ENCODE data around the gene RAVER1.
A peak's percentile ranks its signal among the peaks of the same experiment; 100 is the strongest.

Gene RAVER1

GRCh38 chr19:10318807-10319682 is 14.3 kb downstream of the RAVER1 start:
- DNase-seq (ENCODE audit: low read depth in 2 of 2): no peak

GRCh38 chr19:10317857-10318462 is 15.4 kb downstream of the RAVER1 start:
- no peak for DNase-seq (ENCODE audit: low read depth in 2 of 2)

- DNase-seq (ENCODE audit: low read depth in 2 of 2): no peak
Measured at GRCh38 chr19:10317045-10317856, 16.1 kb downstream of the RAVER1 start.

- no peak for DNase-seq (ENCODE audit: low read depth in 2 of 2)
Measured at GRCh38 chr19:10316229-10317044, 16.9 kb downstream of the RAVER1 start.

GRCh38 chr19:10315335-10316214 is 17.8 kb downstream of the RAVER1 start, which contains the start of gene FDX2:
Gene FDX2 (minus strand): TSS chr19:10316015. CDS start chr19:10315996, 19 bp downstream.
- DNase-seq (ENCODE audit: low read depth in 2 of 2): peak; percentile 94 to 95

- no peak for DNase-seq (ENCODE audit: low read depth in 2 of 2)
Measured at GRCh38 chr19:10309423-10309822, 23.9 kb downstream of the RAVER1 start, which contains the start of gene ZGLP1. Gene ZGLP1 (minus strand): TSS chr19:10309815.

- no peak for DNase-seq (ENCODE audit: low read depth in 2 of 2)
Measured at GRCh38 chr19:10306327-10306726, 27.0 kb downstream of the RAVER1 start.

GRCh38 chr19:10305139-10305806 is 28.1 kb downstream of the RAVER1 start:
- no peak for DNase-seq (ENCODE audit: low read depth in 2 of 2)

GRCh38 chr19:10299545-10300458 is 33.5 kb downstream of the RAVER1 start:
- DNase-seq (ENCODE audit: low read depth in 2 of 2): no peak

GRCh38 chr19:10295847-10296591 is 37.3 kb downstream of the RAVER1 start:
- no peak for DNase-seq (ENCODE audit: low read depth in 2 of 2)

GRCh38 chr19:10295305-10295846 is 38.0 kb downstream of the RAVER1 start:
- peak in 1 of 2 donors; percentile 33 for DNase-seq (ENCODE audit: low read depth in 2 of 2)

- no peak for DNase-seq (ENCODE audit: low read depth in 2 of 2)
Measured at GRCh38 chr19:10294368-10294697, 39.0 kb downstream of the RAVER1 start.

GRCh38 chr19:10293637-10294367 is 39.5 kb downstream of the RAVER1 start:
- DNase-seq (ENCODE audit: low read depth in 2 of 2): no peak

GRCh38 chr19:10292789-10293636 is 40.3 kb downstream of the RAVER1 start:
- no peak for DNase-seq (ENCODE audit: low read depth in 2 of 2)

- peak; percentile 53 to 61 for DNase-seq (ENCODE audit: low read depth in 2 of 2)
Measured at GRCh38 chr19:10292206-10292788, 41.0 kb downstream of the RAVER1 start.

All from stimulated activated CD4-positive, alpha-beta T cell treated with anti-CD3 and anti-CD28 coated beads, Interleukin-1b, Interleukin-23, amount 100 ng/mL, for 4 hours (primary cell).